Inflammatory macrophage treated with lipopolysaccharide for 4 hours (primary cell): ENCODE measurements around the gene HSBP1.
A peak's percentile ranks its signal among the peaks of the same experiment; 100 is the strongest.

ENCODE experiments used
- DNase-seq: peaks from one replicate; pipeline ENCODE4 v3.0.0-alpha.2; 2020

HSBP1 gene

DNA sequence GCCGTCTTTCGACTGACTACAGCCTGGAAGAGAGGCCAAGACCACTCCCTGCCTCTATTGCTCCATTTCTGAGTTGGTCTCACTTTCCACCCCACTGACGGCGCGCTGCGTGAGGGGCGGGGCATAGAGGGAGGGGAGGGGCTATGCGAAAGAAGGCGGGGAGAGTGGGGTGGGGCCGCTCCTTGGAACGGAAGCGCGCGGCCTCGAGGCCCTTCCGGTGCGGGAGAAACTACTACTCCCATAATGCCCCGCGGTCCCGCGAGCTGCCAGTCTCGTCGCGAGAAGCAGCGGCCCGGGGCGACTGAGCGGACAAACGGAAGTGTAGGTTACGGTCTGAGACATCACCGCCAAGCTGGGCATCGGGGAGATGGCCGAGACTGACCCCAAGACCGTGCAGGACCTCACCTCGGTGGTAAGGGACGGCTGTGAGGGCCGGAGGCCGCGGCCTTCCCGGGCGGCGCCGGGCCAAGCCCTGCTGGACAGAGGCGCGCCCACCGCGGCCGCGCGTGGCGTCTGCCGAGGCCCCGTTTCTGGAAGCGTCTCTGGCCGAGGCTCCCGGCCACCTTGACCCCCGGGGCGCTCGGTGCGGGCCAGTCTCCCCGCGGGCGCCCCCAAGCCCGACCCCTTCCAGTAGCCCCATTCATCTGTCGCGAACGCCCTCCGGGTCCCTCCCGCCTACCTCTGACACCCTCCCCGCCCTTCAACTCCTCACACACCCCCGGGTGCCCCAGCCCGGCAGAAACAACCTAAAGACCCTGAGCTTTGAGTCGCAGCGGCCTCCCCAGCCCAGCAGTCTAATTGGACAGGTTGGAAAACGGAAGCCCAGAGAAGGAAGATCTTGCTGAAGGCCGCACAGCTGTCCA, at the start of gene HSBP1:
Gene HSBP1, plus strand, starts transcription at position 269 of the 863 bp plus-strand sequence. Its CDS starts 99 bp downstream, at position 368.
- DNase-seq: peak; percentile 97

DNA sequence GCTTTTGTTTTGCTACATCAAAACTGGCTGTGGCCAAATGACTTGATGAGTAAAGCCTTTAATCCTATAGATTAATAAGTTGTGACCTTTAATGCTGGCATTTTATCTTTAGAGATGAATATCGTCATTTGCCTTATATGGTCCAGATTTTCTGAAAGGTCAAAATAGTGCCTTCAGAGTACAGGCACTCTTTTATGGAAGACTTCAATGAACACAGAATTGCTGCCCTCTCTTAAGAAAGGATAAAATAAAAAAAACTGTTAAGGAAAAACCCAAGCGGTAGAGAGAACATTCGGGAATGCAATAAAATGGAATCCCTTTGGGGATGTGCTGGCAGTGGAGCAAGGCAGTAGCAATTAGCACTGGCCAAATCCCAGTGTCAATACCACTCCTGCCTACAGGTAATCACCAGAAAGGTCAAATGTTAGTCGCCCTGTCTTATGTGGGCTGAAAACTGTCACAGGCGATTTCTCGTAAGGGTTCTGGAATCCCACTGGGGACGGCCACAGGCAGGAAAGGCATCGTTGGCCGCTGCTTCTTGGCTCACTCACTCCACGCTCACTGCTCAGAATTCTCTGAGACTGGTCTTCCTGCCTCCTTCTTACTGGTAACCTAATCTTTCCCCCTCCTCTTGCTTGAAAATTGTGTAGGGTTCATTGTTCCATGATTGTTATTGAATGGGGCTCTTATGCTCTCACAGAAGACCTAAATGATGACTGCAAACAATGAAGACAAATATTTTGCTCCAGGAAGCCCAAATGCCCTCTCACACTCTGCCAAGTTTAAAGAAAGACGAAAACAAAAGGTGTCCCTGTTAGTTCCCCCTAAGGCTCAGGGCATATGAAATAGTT, 45.4 kb upstream of the HSBP1 start:
- DNase-seq: no peak

GRCh38 chr16:83762992-83763358, 44.8 kb upstream of the HSBP1 start:
- DNase-seq: no peak

DNA sequence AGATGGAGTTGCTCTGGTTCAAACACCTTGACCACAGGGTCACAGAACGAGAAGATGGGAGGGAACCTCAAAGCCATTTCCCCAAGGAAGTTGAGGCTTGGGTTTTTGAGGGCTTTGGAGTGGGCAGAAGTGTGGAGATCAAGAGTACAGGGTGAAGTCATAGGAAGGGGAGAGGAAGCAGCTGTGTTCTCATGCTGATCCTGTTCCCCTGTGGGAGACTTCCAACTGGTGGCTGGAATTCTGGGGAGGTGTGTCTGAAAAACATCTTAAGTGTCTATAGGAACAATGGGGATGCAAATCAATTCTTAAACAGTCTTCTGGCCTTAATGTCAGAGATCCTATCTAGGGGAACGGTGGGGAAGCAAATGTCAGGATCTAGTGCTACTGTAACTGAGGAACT, 38.8 kb upstream of the HSBP1 start:
- no peak for DNase-seq

GRCh38 chr16:83769397-83770008, 38.3 kb upstream of the HSBP1 start:
- DNase-seq: peak; percentile 36

DNA sequence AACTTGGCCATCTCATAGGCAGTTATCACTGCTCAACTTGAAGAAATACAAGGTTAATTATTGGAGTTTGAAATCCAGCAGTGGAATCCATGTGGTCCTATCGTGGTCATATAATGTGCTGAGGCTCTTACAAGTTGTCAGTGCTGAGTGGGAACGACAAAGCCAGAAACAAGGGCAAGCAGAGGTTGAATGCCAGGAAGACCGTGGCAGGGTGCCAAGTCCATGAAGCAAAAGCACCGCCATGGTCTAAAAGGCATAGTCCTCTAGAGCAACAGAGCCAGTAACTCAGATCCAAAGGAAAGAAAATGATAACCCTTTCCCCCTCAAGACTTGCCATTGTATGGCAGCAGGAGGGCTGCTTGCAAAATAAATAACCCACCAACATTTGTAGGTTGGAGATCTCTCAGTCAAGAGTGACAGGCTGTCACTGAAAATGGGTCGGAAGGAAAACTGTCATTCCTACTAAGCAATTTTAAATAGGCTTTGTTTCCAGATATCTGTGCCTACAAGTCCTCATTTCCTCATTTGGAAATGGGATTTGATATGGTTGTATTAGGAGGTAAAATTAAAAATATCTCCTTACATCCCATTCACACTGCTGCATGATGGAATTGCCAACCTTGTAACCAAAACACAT, 36.4 kb upstream of the HSBP1 start:
- DNase-seq: no peak

GRCh38 chr16:83772806-83773205, 35.0 kb upstream of the HSBP1 start:
- no peak for DNase-seq

DNA sequence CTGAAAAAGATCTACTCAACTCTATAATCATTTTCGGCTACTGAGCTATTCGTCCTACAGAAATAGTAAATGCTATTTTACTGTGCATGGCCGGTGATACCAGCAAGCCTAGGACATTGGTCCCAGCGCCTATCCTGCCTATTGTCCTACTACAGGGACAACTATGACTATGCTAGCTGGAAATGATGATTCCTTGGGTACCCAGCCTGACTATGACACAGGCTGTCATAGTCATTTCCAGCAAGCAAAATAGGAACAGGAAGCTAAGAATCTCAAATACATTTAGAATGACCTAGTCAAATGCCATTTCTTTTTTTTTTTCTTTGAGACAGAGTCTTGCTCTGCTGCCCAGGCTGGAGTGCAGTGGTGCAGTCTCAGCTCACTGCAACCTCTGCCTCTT, 33.7 kb upstream of the HSBP1 start:
- DNase-seq: peak; percentile 63

DNA sequence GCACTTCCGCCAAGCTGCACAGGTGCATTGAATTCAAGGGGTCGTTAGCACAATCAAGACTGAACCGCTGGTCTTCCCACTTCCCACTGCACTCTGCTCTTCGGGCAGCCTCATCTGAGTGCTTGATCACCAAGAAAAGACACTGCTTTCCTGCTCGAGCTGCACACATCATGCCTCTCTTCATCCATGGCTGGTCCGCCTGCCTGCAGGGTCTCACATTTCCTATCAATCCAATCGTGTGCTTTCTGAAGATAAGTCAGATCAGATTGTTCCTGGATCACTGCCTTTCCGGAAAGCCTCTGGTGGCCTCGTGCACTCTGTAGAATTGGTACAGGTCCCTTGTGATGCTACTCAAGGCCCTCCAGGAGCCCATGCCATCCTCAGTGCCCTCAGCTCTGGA, 30.8 kb upstream of the HSBP1 start:
- no peak for DNase-seq

DNA sequence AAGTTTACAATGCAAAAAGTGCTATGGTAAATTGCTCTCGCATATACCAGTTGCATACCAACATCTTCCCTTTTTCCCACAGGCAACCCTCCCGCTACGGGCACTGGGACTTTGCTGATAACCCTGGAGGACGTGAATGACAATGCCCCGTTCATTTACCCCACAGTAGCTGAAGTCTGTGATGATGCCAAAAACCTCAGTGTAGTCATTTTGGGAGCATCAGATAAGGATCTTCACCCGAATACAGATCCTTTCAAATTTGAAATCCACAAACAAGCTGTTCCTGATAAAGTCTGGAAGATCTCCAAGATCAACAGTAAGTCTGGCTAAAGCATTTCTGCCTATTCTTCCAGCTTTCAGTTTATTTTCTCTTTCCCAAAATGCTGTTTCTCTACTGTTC, 27.9 kb upstream of the HSBP1 start:
- DNase-seq: no peak

GRCh38 chr16:83785455-83785854, 22.3 kb upstream of the HSBP1 start:
- DNase-seq: no peak

GRCh38 chr16:83789642-83790401, 18.0 kb upstream of the HSBP1 start:
- no peak for DNase-seq

DNA sequence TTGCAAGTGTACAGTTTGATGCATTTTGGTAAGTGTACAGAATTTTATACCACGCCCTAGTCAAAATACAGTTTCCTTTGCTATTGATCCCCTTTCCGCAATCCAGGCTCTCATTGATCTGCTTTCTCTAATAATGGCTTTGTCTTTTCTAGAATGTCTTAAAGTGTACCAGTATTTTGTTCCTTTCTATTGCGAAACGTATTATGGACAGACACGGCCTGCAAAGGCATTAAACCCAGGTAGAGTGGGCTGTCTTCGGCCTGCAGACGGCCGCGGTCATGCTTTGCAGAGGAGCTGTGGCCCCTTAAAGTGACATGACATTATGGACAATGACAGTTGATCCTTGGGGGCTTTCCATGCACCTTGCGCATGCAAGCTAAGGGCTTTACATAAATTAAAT, 15.9 kb upstream of the HSBP1 start:
- DNase-seq: no peak

GRCh38 chr16:83792391-83792790, 15.4 kb upstream of the HSBP1 start:
- no peak for DNase-seq

- DNase-seq: no peak
Measured at GRCh38 chr16:83793179-83793578, 14.6 kb upstream of the HSBP1 start.

GRCh38 chr16:83794860-83795554, 12.8 kb upstream of the HSBP1 start:
- DNase-seq: no peak

DNA sequence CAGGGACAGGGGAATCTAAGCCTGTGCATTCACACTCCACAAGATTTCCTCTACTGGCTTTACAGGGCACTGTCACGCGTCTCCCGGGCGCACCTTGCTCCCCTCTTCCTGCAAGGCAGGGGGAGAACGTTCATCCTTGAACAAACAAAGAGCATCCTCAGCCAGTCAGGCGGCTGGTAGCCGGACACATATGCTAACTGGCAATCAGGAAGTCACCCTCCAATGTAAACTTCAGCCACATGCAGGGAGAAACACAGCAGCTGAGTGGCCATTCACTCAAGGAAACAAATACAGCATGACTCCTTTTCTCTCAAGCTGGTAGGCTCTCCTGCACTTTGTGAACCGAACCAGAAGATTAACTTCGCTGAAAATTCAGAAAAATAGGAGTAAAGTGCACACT, 10.8 kb upstream of the HSBP1 start:
- no peak for DNase-seq

- DNase-seq: no peak
Measured at GRCh38 chr16:83799336-83799735, 8.4 kb upstream of the HSBP1 start.

DNA sequence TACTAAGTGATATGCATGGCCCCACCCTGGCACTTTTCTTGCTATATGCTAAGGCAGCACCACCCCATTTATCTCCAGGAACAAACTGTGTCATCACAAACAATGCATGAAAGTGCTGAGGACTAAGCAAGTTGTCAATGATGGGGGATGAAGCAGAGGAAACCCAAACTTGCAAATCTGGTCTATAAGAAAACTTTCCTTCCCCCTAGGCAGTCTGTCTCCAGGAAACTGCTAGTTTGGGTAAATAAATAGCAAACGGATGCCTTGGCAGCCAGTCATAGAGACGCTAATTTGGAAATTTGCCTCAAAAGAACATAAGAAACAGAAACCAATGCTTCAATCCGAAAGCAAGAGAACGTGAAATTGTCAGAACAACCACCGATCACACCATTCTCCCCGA, 5.6 kb upstream of the HSBP1 start:
- DNase-seq: no peak

DNA sequence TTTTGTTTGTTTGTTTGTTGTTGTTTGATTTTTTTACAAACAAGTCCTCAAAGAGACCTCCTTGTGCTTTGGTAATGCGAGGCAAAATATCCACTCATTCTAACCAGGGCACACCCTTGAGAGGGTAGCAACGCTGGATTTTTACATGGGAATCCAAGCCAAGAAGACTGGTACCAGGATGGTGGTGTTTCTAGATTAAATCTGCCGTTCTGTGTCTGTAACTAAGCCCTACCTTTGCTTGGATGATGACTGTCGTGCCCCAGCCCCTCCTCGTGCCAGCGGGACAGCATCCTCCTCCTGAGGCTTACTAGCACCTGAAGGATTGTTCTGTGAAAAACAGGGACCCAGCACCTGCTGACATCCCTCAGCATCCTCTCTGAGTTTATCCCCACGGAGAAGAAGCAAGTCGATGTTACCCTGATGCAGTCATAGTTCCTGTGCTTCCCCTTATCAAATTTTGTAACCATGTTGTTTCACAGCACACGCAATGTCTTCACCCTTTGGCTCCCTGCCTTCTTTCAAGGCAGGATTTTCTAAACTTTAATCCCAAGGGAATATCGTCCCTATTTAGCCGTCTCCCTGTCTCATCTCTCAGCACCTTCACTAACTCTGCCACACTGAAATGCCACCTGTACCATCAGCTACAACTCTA, 5.1 kb upstream of the HSBP1 start:
- DNase-seq: peak; percentile 51

- DNase-seq: no peak
Measured at GRCh38 chr16:83803811-83804210, 4.0 kb upstream of the HSBP1 start.
